ENCODE data around the gene RNF213.

The RNF213 gene

GRCh38 chr17:80260791-80261158 is at the start of gene RNF213:
TSS of gene RNF213 (plus strand) at chr17:80260852. CDS start at chr17:80263682, 2,830 bp downstream.
- no peak for DNase-seq (ENCODE audit: low read depth)

- no peak for DNase-seq (ENCODE audit: low read depth)
Measured at GRCh38 chr17:80212109-80212508, 48.5 kb upstream of the RNF213 start.

GRCh38 chr17:80212511-80212910 is 48.1 kb upstream of the RNF213 start:
- DNase-seq (ENCODE audit: low read depth) = no peak

GRCh38 chr17:80212962-80213642 is 47.5 kb upstream of the RNF213 start:
- DNase-seq (ENCODE audit: low read depth) = no peak

GRCh38 chr17:80213643-80213975 is 47.0 kb upstream of the RNF213 start:
- DNase-seq (ENCODE audit: low read depth) = no peak

GRCh38 chr17:80214012-80214877 is 46.4 kb upstream of the RNF213 start:
- DNase-seq (ENCODE audit: low read depth) = no peak

GRCh38 chr17:80214878-80215210 is 45.8 kb upstream of the RNF213 start:
- DNase-seq (ENCODE audit: low read depth) = no peak

- no peak for DNase-seq (ENCODE audit: low read depth)
Measured at GRCh38 chr17:80216473-80217456, 43.9 kb upstream of the RNF213 start.

- DNase-seq (ENCODE audit: low read depth) = no peak
Measured at GRCh38 chr17:80217703-80218362, 42.8 kb upstream of the RNF213 start.

GRCh38 chr17:80218391-80218790 is 42.3 kb upstream of the RNF213 start:
- DNase-seq (ENCODE audit: low read depth) = no peak

- DNase-seq (ENCODE audit: low read depth) = peak; percentile 40
Measured at GRCh38 chr17:80219013-80219762, 41.5 kb upstream of the RNF213 start.

GRCh38 chr17:80219763-80220053 is 40.9 kb upstream of the RNF213 start:
- no peak for DNase-seq (ENCODE audit: low read depth)

GRCh38 chr17:80220054-80220735 is 40.5 kb upstream of the RNF213 start, which contains the start of the genes SGSH and SLC26A11:
TSS of gene SGSH (minus strand) at chr17:80220333. CDS start at chr17:80220313, 20 bp downstream.
TSS of gene SLC26A11 (plus strand) at chr17:80220427. CDS start at chr17:80221561, 1,134 bp downstream.
- peak; percentile 8 for DNase-seq (ENCODE audit: low read depth)

- DNase-seq (ENCODE audit: low read depth) = no peak
Measured at GRCh38 chr17:80220736-80221215, 39.9 kb upstream of the RNF213 start.

- no peak for DNase-seq (ENCODE audit: low read depth)
Measured at GRCh38 chr17:80221351-80222105, 39.1 kb upstream of the RNF213 start.

- DNase-seq (ENCODE audit: low read depth) = no peak
Measured at GRCh38 chr17:80222376-80223141, 38.1 kb upstream of the RNF213 start.

- DNase-seq (ENCODE audit: low read depth) = no peak
Measured at GRCh38 chr17:80223142-80223815, 37.4 kb upstream of the RNF213 start.

GRCh38 chr17:80223838-80224497 is 36.7 kb upstream of the RNF213 start:
- no peak for DNase-seq (ENCODE audit: low read depth)
